Gastrocnemius medialis (tissue), 4 donors: ENCODE data around the gene CEACAM5. TPM values are rescaled to one million over a fixed set of nuclear protein-coding genes. Genes with fewer than 3 reads are reported as not detected.

Source experiments
- ATAC-seq, 2 donors: fragments of 150-250 bp; one replicate each; pipeline ENCODE4 v1.9.1; 2016
- DNase-seq, 2 donors: peaks; one replicate each; pipeline ENCODE4 v3.0.0-alpha.2; 2019
- H3K27ac ChIP-seq, 4 donors: fragments of 200-600 bp; sonication (generic); 1 replicate in 1 of 4; 2 replicates in 3 of 4; pipeline ENCODE4 v1.5.1; 2016 to 2018; ENCODE audit warnings: mild to moderate bottlenecking in 2 of 4, moderate library complexity in 1 of 4
- H3K27me3 ChIP-seq, 3 donors: fragments of 200-600 bp; sonication (generic) in 2 of 3; 1 replicate in 1 of 3; 2 replicates in 2 of 3; pipeline versions ENCODE4 v1.5.1 to v1.6.0; 2016 to 2019; ENCODE audit warnings: mild to moderate bottlenecking in 1 of 3, moderate library complexity in 1 of 3
- H3K36me3 ChIP-seq, 2 donors: fragments of 200-600 bp; sonication (generic) in 1 of 2; one replicate each; pipeline ENCODE4 v1.5.1; 2017 to 2018
- H3K4me1 ChIP-seq, 2 donors: fragments of 200-600 bp; sonication (generic) in 1 of 2; one replicate each; pipeline ENCODE4 v1.5.1; 2016 to 2017; ENCODE audit warnings: mild to moderate bottlenecking in 2 of 2
- H3K4me3 ChIP-seq, 4 donors: fragments of 200-600 bp; sonication (generic) in 3 of 4; 1 replicate in 1 of 4; 2 replicates in 3 of 4; pipeline ENCODE4 v1.5.1; 2016 to 2019; ENCODE audit warnings: mild to moderate bottlenecking in 2 of 4
- H3K9me3 ChIP-seq, 3 donors: fragments of 200-600 bp; sonication (generic) in 2 of 3; 1 replicate in 1 of 3; 2 replicates in 2 of 3; pipeline ENCODE4 v1.5.1; 2016 to 2019
- CTCF ChIP-seq, 5 experiments: fragments of 450-650 bp in 3 of 5; fragments of 200-600 bp in 2 of 5; sonication (generic) in 2 of 5; IDR thresholded peaks in 4 of 5; conservative IDR thresholded peaks in 1 of 5; 1 replicate in 4 of 5; 2 replicates in 1 of 5; pipeline ENCODE4 v1.5.1; 2016 to 2019; ENCODE audit warnings: antibody characterized with exemption in 5 of 5, mild to moderate bottlenecking in 3 of 5, moderate library complexity in 3 of 5
- POLR2A ChIP-seq, 2 donors: fragments of 450-650 bp; IDR thresholded peaks; one replicate each; pipeline ENCODE4 v1.6.1; 2017; ENCODE audit warnings: antibody characterized with exemption in 2 of 2, mild to moderate bottlenecking in 2 of 2, moderate library complexity in 2 of 2
- in situ Hi-C, 4 donors: fragments of 200-750 bp; cut with MboI; loops; one replicate each; pipeline versions ENCODE4 v1.15.0 to v1.8.0; 2017; ENCODE audit warnings: low sequenced_read_pairs in 4 of 4
- intact Hi-C: fragments of 100-400 bp; cut with DNase I; formaldehyde crosslinking; loops from one replicate; pipeline ENCODE4 v1.15.1; 2023; ENCODE audit warnings: low total_unique reads
- total RNA-seq, 4 donors: library from RNA; depleted of rRNA; stranded (reverse); fragments of >200 nt; gene quantifications; one replicate each; pipeline versions ENCODE4 v1.1.0 to v1.2.3, GENCODE V29; 2016

CEACAM5 gene
- total RNA-seq, 4 donors from 2014 or later: 5.0 TPM; not detected in 3

DNA sequence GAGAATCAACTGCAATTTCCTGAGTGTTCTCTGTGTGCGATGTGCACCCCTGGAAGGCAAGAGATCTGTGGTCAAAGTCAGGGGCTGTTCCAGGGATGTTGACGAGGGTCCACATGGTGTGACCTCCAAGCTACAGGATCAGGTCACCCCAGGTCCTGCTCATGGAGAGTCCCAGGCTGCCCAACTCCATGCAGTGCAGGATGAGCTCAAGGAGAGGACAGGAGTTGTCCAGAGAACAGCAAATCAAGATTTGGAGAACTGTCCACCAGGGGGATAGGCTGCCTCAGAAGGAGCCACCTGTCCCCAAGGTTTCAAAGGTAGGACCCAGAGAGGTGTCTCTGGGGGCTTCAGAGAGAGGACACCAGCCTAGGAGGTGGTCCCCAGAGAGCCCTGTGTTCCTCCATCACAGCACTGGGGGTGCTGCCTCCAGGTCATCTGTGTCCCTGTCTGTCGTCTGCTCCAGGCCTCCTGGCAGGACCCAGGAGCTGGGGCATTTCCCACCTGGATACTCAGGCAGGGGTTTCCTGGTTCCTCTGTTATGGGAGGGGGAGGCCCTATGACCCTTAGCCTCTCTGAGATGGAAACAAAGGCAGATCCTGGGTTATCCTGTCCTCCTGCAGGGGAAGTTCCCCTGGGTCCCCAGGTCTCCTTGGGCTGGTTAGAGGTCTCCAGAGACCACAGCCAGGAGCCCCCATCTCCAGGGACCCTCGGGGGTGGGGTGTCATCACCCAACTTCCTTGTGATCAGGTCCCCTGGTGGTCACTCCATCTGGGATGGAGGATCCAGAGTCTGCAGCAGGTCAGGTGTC is 18.2 kb upstream of the CEACAM5 start:
- Histone ChIP-seq H3K27me3 (no peaks in the 10 kb centered on the region), H3K36me3 (no peaks in the 10 kb centered on the region), H3K4me3 (no peak overlapping the region), H3K4me1 (no peaks in the 10 kb centered on the region), H3K27ac (no peak overlapping the region), H3K9me3 (no peaks in the 10 kb centered on the region)
- no peak for ATAC-seq
- TF ChIP-seq CTCF (IDR thresholded peaks at IDR 0.05 in 4 of 5, conservative IDR thresholded peaks at IDR 0.05 in 1 of 5) (no peak), POLR2A (IDR thresholded peaks at IDR 0.05) (no peak)
- DNase-seq: no peak
- in situ Hi-C loops: no loop called here
- intact Hi-C loops: no loop called here

GRCh38 chr19:41690801-41691065 is 17.7 kb upstream of the CEACAM5 start:
- Histone ChIP-seq H3K9me3 (no peaks in the 10 kb centered on the region), H3K4me3 (no peak overlapping the region), H3K36me3 (no peaks in the 10 kb centered on the region), H3K27ac (no peak overlapping the region), H3K4me1 (no peaks in the 10 kb centered on the region), H3K27me3 (no peaks in the 10 kb centered on the region)
- ATAC-seq (no peak), DNase-seq (no peak)
- intact Hi-C loops (no loop called here), in situ Hi-C loops (no loop called here)
- no peak for TF ChIP-seq POLR2A (IDR thresholded peaks at IDR 0.05)

- Histone ChIP-seq H3K4me1 (no peaks in the 10 kb centered on the region), H3K4me3 (no peak overlapping the region), H3K36me3 (no peaks in the 10 kb centered on the region), H3K27ac (no peak overlapping the region), H3K9me3 (no peaks in the 10 kb centered on the region), H3K27me3 (peaks cover 0 to 2% (median 0%) of the 10 kb centered on the region in 3 donors)
- no peak for DNase-seq
- in situ Hi-C loops: no loop called here
- ATAC-seq: no peak
- intact Hi-C loops: no loop called here
- TF ChIP-seq POLR2A (IDR thresholded peaks at IDR 0.05) (no peak), CTCF (IDR thresholded peaks at IDR 0.05 in 4 of 5, conservative IDR thresholded peaks at IDR 0.05 in 1 of 5) (no peak)
These were observed 17.0 kb upstream of the CEACAM5 start for GRCh38 chr19:41691268-41691970.

DNA sequence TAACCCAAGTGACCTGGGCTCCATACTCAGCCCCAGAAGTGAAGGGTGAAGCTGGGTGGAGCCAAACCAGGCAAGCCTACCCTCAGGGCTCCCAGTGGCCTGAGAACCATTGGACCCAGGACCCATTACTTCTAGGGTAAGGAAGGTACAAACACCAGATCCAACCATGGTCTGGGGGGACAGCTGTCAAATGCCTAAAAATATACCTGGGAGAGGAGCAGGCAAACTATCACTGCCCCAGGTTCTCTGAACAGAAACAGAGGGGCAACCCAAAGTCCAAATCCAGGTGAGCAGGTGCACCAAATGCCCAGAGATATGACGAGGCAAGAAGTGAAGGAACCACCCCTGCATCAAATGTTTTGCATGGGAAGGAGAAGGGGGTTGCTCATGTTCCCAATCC is 14.2 kb upstream of the CEACAM5 start:
- no peak for TF ChIP-seq POLR2A (IDR thresholded peaks at IDR 0.05)
- TF ChIP-seq CTCF (IDR thresholded peaks at IDR 0.05 in 4 of 5, conservative IDR thresholded peaks at IDR 0.05 in 1 of 5): no peak
- no peaks in the 10 kb centered on the region for H3K4me1 ChIP-seq
- no peak overlapping the region for H3K4me3 ChIP-seq
- no peaks in the 10 kb centered on the region for H3K36me3 ChIP-seq
- no peak for ATAC-seq
- peaks cover 0 to 5% (median 0%) of the 10 kb centered on the region in 3 donors for H3K27me3 ChIP-seq
- DNase-seq: no peak
- in situ Hi-C loops (no loop called here), intact Hi-C loops (no loop called here)
- H3K27ac ChIP-seq: no peak overlapping the region
- no peaks in the 10 kb centered on the region for H3K9me3 ChIP-seq

DNA sequence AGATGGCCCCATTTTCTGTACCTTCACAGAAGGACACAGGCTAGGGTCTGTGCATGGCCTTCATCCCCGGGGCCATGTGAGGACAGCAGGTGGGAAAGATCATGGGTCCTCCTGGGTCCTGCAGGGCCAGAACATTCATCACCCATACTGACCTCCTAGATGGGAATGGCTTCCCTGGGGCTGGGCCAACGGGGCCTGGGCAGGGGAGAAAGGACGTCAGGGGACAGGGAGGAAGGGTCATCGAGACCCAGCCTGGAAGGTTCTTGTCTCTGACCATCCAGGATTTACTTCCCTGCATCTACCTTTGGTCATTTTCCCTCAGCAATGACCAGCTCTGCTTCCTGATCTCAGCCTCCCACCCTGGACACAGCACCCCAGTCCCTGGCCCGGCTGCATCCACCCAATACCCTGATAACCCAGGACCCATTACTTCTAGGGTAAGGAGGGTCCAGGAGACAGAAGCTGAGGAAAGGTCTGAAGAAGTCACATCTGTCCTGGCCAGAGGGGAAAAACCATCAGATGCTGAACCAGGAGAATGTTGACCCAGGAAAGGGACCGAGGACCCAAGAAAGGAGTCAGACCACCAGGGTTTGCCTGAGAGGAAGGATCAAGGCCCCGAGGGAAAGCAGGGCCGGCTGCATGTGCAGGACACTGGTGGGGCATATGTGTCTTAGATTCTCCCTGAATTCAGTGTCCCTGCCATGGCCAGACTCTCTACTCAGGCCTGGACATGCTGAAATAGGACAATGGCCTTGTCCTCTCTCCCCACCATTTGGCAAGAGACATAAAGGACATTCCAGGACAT is 13.4 kb upstream of the CEACAM5 start:
- no peak for ATAC-seq

More for the DNA sequence above, 13.4 kb upstream of the CEACAM5 start:
- TF ChIP-seq CTCF (IDR thresholded peaks at IDR 0.05 in 4 of 5, conservative IDR thresholded peaks at IDR 0.05 in 1 of 5) (no peak), POLR2A (IDR thresholded peaks at IDR 0.05) (no peak)
- no peaks in the 10 kb centered on the region for H3K4me1 ChIP-seq
- intact Hi-C loops: no loop called here
- H3K36me3 ChIP-seq: no peaks in the 10 kb centered on the region
- H3K27me3 ChIP-seq: peaks cover 0 to 5% (median 0%) of the 10 kb centered on the region in 3 donors
- in situ Hi-C loops: no loop called here
- no peak overlapping the region for H3K27ac ChIP-seq
- no peaks in the 10 kb centered on the region for H3K9me3 ChIP-seq
- no peak for DNase-seq
- no peak overlapping the region for H3K4me3 ChIP-seq
